ENCODE results near the gene CCL5.
"Not testable (repeated sequence)": the region's sequence is repeated elsewhere in the genome, so short reads cannot be mapped to it uniquely, and the experiment has no call there.

CCL5 gene

DNA sequence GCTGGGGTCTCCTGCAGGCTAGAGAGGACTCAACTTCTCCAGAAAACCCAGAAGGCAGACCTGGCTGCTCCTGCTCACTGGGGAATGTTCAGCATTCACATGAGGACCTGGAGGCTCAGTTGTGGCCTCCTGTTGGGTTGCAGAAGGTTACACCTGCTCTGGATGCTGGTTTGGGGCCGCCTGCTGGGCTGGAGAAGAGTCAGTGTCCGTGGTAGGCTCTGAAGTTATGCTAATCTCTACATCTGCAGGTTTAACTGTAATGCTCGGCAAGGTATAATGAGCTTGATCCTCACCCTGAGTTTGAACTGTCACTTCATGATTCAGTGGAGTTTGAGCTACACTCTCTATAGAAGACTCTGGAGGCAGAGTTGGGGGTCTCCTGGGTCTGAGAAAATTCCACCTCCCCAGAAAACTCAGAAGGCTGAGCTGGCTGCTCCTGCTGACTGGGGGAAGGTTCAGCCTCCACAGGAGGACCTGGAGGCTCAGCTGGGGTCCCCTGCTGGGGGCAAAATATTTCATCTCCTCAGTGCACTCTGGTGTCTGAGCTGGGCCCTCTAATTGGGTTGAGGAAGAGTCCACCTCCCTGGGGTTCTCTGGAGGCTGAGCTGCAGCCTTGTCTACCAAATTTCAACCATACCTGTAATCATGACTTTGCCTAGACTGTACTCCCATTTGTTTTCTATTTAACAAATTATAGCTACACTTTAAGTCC is 26.9 kb upstream of the CCL5 start:
- no peaks in the 10 kb centered on the region for H3K36me3 Mint-ChIP-seq
- no peaks in the 10 kb centered on the region for H3K9me3 Mint-ChIP-seq
- H3K27ac Mint-ChIP-seq, result no peak overlapping the region
- H3K4me1 Mint-ChIP-seq, result no peaks in the 10 kb centered on the region
- DNase-seq (no peak), ATAC-seq (replicated peaks) (no peak)
- H3K27me3 Mint-ChIP-seq, result no peaks in the 10 kb centered on the region
- no peak overlapping the region for H3K4me3 Mint-ChIP-seq

DNA sequence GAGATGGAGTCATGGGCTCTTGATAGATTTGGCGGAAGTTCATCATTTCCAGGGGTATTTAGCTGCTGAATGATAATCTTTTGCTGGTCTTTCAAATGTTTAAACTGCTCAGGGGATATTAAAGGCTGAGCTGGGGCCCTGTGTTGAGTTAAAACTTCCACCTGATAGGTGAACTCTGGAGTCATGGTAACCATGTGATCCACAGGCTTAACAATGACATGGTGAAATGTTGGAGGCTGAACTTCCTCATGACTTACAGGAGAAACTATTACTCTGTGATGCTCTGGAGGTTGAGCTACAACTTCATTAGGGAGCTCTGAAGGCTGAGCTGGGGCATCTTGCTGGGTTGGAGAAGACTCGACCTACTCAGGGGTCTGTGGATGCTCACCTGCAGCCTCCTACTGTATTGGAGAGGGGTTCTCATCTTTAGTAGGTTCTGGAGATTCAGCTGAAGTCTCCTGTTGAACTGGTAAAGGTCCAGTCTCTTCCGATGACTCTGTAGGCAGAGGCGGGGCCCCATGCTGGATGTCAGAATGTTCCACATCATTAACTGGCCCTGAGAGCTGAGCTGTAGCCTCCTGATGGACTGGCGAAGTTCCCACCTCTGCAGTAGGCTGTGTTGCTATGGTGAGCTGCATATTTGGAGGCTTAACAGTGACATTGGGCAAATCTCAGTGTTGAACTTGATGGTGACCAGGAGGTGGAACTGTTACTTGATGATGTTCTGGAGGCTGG is 26.2 kb upstream of the CCL5 start:
- DNase-seq (no peak), ATAC-seq (replicated peaks) (no peak)
- Mint-ChIP-seq H3K4me1 (no peaks in the 10 kb centered on the region), H3K36me3 (no peaks in the 10 kb centered on the region), H3K27ac (no peak overlapping the region), H3K4me3 (no peak overlapping the region), H3K27me3 (no peaks in the 10 kb centered on the region), H3K9me3 (no peaks in the 10 kb centered on the region)

DNA sequence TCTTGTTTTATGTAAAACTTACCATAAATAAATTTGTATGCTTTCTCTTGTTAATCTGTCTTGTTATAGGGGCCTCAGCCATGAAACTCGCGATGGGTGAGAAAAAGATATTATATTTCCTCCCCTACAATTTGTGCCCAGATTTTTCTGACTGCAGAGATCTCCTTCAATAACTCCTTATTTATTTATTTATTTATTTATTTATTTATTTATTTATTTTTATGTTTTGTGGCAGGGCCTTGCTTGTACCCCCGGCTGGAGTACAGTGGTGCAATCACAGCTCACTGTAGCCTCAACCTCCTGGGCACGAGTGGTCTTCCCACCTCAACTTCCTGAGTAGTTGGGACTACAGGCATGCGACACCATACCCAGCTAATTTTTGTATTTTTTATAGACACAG is 23.3 kb upstream of the CCL5 start:
- no peaks in the 10 kb centered on the region for H3K9me3 Mint-ChIP-seq
- H3K27me3 Mint-ChIP-seq, result peaks cover 0 to 4% of the 10 kb centered on the region in 2 donors
- no peak overlapping the region for H3K4me3 Mint-ChIP-seq
- no peak for ATAC-seq (replicated peaks)
- H3K36me3 Mint-ChIP-seq, result no peaks in the 10 kb centered on the region
- DNase-seq, result no peak
- no peaks in the 10 kb centered on the region for H3K4me1 Mint-ChIP-seq
- H3K27ac Mint-ChIP-seq, result no peak overlapping the region

DNA sequence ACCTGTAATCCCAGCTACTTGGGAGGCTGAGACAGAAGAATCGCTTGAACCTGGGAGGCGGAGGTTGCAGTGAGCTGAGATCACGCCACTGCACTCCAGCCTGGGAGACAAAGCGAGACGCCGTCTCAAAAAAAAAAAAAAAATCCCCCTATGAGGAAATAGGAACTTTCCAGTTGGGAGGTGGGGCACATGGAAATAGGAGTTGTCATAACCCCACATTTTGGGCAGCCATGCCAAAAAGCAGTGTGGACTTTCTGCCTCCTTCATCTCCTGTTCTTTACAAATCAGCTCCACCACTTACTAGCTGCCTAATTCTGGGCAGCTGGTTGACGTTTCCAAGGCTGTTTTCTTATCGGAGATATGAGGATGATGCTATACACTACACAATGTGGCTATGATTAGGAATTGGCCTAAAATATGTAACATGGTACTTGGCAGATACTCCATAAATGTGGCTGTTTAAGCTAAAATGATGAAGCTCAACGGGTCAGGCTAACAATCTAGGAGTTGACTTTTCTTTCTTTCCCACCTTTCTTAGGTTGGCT is 21.5 kb upstream of the CCL5 start:
- H3K4me3 Mint-ChIP-seq, result no peak overlapping the region
- DNase-seq (no peak), ATAC-seq (replicated peaks) (no peak)
- no peaks in the 10 kb centered on the region for H3K4me1 Mint-ChIP-seq
- no peaks in the 10 kb centered on the region for H3K9me3 Mint-ChIP-seq
- no peak overlapping the region for H3K27ac Mint-ChIP-seq
- H3K36me3 Mint-ChIP-seq, result no peaks in the 10 kb centered on the region
- peaks cover 0 to 4% of the 10 kb centered on the region in 2 donors for H3K27me3 Mint-ChIP-seq

DNA sequence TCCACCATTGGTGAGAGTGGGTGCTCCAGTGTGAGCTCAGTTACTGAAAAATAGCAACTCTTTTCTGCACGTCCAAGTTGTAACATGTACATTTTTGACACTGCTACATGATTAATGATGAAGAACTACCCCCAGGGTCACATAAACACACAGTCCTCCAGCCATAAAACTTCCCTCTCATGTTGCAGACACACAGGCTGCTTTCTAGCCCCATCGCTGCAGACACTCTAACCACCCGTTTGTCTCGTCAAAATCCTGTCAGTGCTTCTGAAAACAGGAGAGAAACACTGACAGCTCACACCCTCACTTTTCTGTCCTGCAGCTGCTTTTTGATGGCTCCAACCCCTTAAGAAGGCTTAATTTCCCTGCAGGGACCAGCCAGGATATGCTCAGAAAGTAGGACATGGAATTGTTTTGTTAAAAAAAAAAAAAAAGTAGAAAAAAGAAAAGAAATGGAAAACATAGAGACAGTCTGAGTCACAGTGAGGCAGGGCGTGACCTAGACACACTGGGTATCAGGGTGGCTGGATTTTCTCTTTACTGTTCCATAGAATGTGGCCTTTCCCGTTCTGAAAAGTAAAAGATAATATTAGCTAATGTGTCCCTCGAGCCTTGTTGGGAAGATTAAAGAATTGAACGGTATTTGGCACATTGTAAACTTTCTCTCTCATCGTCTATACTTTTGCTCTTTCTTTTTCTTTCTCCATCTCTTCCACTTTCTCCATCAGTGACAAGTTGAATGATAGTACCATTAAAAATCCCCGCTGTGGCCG is 20.7 kb upstream of the CCL5 start:
- Mint-ChIP-seq H3K27me3 (peaks cover 3 to 7% of the 10 kb centered on the region in 2 donors), H3K27ac (no peak overlapping the region), H3K9me3 (no peaks in the 10 kb centered on the region), H3K4me3 (no peak overlapping the region), H3K36me3 (no peaks in the 10 kb centered on the region), H3K4me1 (peaks cover 2 to 5% of the 10 kb centered on the region in 2 donors)
- DNase-seq (no peak), ATAC-seq (replicated peaks) (no peak)

DNA sequence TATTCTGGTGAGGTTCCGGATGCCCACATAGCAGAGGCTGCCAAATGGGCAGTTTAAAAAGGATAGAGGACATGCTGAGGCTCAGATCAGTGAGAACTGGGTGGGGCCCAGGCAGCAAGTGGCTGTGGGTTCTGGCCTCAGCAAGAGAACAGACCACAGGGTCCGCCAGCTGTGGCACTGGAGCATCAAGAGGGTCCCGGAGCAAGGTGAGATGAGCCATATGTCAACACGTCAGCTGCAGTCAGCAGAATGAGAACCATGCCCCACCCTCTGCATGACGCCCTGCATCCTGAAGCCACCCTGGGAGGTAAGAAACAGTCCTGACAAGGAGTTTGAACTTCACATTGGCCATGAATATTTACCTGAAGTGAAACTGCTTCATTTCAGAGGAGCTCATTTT is 20.1 kb upstream of the CCL5 start:
- no peak for DNase-seq
- H3K36me3 Mint-ChIP-seq, result no peaks in the 10 kb centered on the region
- no peak overlapping the region for H3K27ac Mint-ChIP-seq
- no peak for ATAC-seq (replicated peaks)
- H3K9me3 Mint-ChIP-seq, result no peaks in the 10 kb centered on the region
- peaks cover 4 to 7% of the 10 kb centered on the region in 2 donors for H3K27me3 Mint-ChIP-seq
- H3K4me1 Mint-ChIP-seq, result peaks cover 2 to 7% of the 10 kb centered on the region in 2 donors
- no peak overlapping the region for H3K4me3 Mint-ChIP-seq

DNA sequence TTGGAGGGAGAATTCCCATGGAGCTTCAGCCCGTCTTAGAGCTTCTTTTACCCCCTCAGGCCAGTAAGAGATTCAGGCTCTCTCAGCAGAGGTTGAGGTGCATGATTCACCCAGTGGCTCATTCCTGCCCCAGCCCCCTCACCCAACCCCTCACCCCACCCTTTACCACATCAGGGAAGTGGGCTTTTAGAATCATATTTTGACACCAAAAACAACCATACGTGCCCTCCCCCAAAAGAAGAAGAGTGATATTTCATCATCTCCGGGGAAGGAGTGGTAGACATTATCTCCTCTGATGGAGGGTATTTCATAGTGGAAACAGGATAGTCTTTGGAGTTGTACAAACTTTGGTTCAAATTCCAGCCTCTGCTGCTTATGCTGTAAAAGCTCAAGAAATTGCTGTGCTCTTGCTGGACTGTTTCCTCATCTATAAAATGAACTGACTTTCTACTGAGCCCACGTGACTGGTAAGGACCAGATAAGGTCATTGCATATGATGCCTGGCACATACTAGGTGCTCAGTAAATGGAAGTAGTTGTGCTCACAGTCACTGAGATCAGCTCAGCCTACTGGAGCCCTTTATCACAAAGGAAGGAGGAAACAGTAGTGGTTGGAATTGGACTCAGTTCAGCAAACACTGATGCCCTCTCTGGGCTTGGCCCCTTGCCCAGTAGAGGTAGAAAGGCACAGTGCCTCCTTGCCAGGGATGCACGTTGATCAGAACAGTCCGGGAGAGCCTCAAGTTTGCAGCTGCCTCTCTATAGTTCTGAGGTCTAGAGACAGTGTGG is 18.3 kb upstream of the CCL5 start:
- Mint-ChIP-seq H3K36me3 (no peaks in the 10 kb centered on the region), H3K9me3 (no peaks in the 10 kb centered on the region), H3K27ac (no peak overlapping the region), H3K27me3 (peaks cover 4 to 7% of the 10 kb centered on the region in 2 donors), H3K4me1 (peaks cover 2 to 7% of the 10 kb centered on the region in 2 donors), H3K4me3 (no peak overlapping the region)
- no peak for ATAC-seq (replicated peaks)
- DNase-seq, result no peak

DNA sequence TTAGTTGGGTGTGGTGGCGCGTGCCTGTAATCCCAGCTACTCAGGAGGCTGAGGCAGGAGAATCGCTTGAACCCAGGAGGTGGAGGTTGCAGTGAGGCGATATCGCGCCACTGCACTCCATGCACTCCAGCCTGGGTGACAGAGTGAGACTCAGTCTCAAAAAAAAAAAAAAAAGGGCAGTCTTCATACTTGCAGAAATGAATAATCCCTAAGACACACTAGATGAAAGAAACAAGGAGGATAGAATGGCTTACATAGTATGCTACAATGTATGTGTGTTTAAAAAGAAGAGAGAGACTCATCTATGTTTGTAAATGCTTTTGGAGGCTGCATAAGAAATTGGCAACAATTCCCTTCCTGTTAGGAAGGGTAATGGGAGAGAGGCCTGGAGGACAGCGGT is 17.6 kb upstream of the CCL5 start:
- ATAC-seq (replicated peaks); H3K4me1 Mint-ChIP-seq; H3K4me3 Mint-ChIP-seq; DNase-seq; H3K27ac Mint-ChIP-seq; H3K9me3 Mint-ChIP-seq; H3K27me3 Mint-ChIP-seq; H3K36me3 Mint-ChIP-seq: not testable (repeated sequence)

DNA sequence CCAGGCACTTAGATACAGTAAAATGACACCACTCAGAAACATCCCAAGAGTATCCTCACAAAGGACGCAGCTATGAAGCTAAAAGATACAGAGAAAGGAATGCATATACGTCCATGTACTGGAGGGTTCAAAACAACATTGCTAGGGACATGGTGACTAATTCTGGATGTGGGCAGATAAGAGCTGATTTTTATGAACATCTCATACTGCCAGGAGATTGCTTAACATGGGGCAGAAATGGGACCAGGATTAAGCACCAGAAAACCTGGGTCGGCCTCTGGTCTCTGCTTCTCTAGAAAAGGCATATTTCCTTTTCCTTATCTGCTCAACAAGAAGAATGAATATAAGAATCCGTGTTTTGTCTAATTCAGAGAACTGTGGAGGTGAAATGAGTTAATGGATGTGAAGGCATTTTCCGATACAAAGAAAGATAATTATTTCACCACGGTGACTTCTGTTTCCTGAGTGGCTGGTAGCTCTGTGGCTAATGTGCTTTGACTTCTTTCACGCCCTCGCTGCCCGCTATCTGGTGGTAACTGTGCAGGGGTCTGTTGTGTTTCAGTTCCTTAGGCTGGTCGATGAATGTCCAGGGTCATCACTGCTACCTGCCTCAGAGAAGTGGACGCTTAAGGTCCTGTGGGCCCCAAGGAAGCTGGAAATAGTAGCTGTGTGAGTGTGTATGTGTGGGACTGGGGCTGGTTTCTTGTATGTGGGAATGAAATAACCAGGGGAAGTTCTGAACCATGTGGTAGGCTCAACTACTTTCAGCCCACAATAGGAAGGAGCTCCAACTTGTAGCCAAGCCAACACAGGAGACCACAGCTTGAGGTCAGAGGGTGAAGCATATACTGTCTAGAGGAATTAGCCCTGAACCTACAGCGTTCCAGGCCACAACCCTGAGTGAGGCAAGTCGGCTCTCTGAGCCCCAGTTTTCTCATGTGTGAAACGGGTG is 15.8 kb upstream of the CCL5 start:
- DNase-seq, result no peak
- Mint-ChIP-seq H3K9me3 (no peaks in the 10 kb centered on the region), H3K4me3 (no peak overlapping the region), H3K36me3 (peaks cover 0 to 2% of the 10 kb centered on the region in 2 donors), H3K27me3 (peaks cover 4 to 7% of the 10 kb centered on the region in 2 donors), H3K27ac (no peak overlapping the region), H3K4me1 (peaks cover 6 to 13% of the 10 kb centered on the region in 2 donors)
- ATAC-seq (replicated peaks), result peak; percentile 81

DNA sequence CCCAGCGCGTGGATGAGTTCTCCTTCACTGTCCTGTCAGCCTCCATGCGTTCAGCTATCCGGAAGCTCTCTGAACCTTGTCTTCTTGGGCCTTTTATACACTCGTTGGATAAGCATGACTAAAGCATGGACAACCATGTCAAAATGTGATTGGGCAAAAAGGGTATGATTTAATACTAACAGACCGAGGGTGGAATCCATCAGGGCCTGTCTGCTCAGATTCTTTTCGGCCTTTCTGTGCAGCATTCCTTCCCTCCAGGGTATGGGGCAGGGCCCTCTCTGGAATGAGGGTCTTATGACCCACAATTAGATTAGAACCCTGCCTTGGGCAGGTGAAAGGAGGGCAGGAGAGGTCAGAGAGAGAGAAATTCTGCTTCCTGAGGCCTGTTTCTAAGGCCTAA is 14.0 kb upstream of the CCL5 start:
- Mint-ChIP-seq H3K4me3 (no peak overlapping the region), H3K9me3 (no peaks in the 10 kb centered on the region), H3K27me3 (peaks cover 4 to 7% of the 10 kb centered on the region in 2 donors), H3K4me1 (peaks cover 6 to 13% of the 10 kb centered on the region in 2 donors), H3K36me3 (peaks cover 0 to 2% of the 10 kb centered on the region in 2 donors), H3K27ac (no peak overlapping the region)
- ATAC-seq (replicated peaks) (no peak), DNase-seq (no peak)

DNA sequence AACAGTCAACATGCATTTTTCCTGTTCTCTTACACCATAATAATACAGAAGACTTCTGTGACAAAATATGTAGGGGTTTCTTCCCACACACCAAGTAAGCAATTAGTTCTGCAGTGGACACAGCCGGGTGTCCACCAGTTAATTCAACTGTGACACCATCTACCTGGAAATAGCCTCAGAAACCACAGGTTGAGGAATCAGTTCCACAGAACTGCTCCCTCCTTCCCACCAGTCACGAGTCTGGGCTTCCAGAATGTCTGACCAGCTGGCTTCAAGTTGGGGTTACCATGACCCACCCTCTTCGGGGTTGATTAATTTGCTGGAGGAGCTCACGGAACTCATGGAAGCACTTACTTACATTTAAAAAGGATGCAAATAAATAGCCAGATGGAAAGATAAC is 13.6 kb upstream of the CCL5 start:
- Mint-ChIP-seq H3K9me3 (no peaks in the 10 kb centered on the region), H3K27ac (no peak overlapping the region), H3K27me3 (peaks cover 4% of the 10 kb centered on the region in 2 donors), H3K4me3 (no peak overlapping the region), H3K4me1 (peaks cover 6 to 13% of the 10 kb centered on the region in 2 donors), H3K36me3 (peaks cover 0 to 2% of the 10 kb centered on the region in 2 donors)
- DNase-seq, result no peak
- no peak for ATAC-seq (replicated peaks)

DNA sequence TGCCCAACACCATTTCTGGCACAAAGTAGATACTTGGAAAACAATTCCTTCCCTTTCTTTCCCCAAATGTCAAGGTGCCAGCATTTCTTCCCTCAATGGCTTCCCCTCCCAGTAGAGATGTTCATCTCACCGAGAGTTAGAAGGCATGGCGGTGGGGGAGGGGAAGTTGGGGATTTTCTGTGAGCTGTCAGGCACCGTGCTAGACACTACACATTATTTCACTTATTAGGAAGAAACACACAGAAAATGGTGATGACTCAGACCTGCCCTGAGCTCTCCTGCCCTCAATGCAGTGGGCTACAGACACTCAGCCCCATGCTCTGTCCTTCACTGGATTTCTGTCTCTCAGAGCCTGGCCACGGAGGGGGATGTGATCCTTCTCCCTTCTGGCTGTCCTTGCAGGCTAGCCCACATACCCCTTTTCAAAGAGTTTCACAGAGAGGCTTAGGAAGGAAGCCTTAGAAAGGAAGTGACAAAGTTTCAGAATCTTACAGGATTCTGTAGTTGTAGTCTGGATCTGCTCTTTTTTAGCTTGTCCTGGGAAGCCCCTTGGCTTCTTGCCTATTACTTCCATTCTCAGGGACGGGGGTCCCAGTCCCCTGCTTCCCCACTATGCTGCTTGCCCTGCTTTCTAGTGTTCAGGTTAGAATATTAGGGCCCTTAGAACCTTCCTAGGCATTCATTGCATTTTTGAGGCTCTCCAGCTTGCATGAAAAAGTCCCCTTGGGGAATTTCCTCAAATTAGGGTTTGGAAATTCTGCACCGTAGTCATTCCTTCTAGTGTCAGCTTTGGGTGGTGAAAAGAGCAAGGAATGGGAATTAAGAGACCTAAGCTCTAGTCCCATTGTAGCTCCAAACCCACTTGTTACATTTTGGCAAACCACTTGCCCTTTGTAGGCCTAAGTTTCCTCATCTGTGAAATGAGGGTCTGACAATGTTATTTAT is 12.2 kb upstream of the CCL5 start:
- no peaks in the 10 kb centered on the region for H3K9me3 Mint-ChIP-seq
- no peak overlapping the region for H3K27ac Mint-ChIP-seq
- peaks cover 3 to 4% of the 10 kb centered on the region in 2 donors for H3K27me3 Mint-ChIP-seq
- ATAC-seq (replicated peaks) (peak; percentile 49 to 77), DNase-seq (no peak)
- H3K4me3 Mint-ChIP-seq, result no peak overlapping the region
- peaks cover 0 to 2% of the 10 kb centered on the region in 2 donors for H3K36me3 Mint-ChIP-seq
- peaks cover 6 to 13% of the 10 kb centered on the region in 2 donors for H3K4me1 Mint-ChIP-seq
